OCI-LY1 (cell line): ENCODE results near the gene ATF6.

Experiments used
- EZH2 ChIP-seq: fragments of 200-600 bp; sonication (generic), shearing (Covaris generic); IDR thresholded peaks from 2 replicates; pipeline ENCODE4 v1.8.0; 2017; ENCODE audit warnings: borderline replicate concordance, mixed run types, mild to moderate bottlenecking, antibody characterized with exemption, low read length, moderate library complexity, mixed read lengths
- TF ChIP-seq, protein P1 (sequence below): fragments of 200-600 bp; sonication (generic), shearing (Covaris generic); IDR thresholded peaks from 2 replicates; pipeline ENCODE4 v1.5.1; 2017; ENCODE audit warnings: mild to moderate bottlenecking, antibody characterized with exemption, low read length, moderate library complexity, mixed read lengths

DNA sequence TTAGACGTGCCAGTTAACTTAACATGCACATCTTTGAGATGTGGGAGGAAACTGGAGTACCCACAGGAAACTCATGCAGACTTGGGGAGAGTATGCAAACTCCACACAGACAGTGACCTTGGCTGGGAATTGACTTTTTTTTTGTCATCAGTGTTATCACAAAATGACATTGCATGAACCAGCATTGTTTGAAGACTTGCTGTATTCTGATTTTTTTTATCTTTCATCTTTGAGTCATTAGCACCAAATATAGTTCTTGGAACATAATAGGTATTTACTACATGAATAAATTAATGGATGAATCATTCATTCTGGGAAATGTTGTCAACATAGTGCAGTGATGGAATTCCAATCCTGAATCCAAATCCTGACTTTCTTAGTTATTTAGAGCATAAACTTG is 77.0 kb downstream of the ATF6 start:
- TF ChIP-seq, protein P1, sequence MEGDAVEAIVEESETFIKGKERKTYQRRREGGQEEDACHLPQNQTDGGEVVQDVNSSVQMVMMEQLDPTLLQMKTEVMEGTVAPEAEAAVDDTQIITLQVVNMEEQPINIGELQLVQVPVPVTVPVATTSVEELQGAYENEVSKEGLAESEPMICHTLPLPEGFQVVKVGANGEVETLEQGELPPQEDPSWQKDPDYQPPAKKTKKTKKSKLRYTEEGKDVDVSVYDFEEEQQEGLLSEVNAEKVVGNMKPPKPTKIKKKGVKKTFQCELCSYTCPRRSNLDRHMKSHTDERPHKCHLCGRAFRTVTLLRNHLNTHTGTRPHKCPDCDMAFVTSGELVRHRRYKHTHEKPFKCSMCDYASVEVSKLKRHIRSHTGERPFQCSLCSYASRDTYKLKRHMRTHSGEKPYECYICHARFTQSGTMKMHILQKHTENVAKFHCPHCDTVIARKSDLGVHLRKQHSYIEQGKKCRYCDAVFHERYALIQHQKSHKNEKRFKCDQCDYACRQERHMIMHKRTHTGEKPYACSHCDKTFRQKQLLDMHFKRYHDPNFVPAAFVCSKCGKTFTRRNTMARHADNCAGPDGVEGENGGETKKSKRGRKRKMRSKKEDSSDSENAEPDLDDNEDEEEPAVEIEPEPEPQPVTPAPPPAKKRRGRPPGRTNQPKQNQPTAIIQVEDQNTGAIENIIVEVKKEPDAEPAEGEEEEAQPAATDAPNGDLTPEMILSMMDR = no peak
- no peak for TF ChIP-seq EZH2
